GM19023 (cell line): ENCODE measurements around the gene PSMA7.
A peak's percentile ranks its signal among the peaks of the same experiment; 100 is the strongest.

Experiments
- ATAC-seq: cut with Tn5 transposase; IDR thresholded peaks from one replicate; pipeline ENCODE4 v1.9.1; 2021; ENCODE audit warnings: mild to moderate bottlenecking, moderate library complexity; ENCODE audit not compliant: unreplicated experiment

Gene PSMA7

GRCh38 chr20:62137478-62138203, 5.6 kb downstream of the PSMA7 start:
- ATAC-seq: no peak

- no peak for ATAC-seq
Observed at GRCh38 chr20:62137092-62137384, 6.2 kb downstream of the PSMA7 start.

DNA sequence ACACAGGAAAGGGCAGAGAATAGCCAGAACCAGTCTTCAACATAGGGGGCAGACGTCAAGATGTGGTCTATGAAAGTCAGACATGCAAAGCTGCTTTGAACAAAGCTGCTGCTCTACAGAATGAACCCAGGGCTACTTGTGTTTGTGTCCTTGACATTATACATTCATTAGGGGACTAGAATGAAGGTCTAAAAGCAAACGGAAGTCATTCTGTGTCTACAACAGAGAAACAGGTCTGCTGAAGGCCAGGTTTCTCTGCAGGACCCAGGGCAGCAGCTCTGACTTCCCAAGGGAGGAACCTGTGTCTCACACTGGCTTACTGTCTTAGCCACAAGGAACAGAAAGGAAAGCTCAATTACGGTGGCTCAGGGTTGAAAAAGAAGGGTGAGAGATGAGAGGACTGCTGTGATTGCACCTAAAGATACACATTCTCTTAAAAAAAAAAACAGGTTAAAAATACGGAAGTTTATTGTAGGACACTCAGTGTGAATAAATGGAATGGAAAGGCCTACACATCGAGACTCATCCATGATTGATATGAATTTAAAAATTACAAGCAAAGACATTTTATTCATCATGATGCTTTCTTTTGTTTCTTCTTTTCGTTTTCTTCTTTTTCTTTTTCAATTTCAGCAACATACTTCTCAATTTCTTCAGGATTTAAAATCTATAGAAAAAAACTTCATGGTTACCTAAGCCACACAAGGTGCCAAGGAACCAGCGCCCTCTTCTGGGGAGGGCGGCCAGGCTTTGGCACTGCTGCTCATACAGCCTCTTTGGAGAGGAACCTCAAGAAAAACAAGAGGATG, 6.7 kb downstream of the PSMA7 start:
- ATAC-seq: no peak

GRCh38 chr20:62135573-62136266, 7.5 kb downstream of the PSMA7 start:
- no peak for ATAC-seq

- ATAC-seq: no peak
Observed at GRCh38 chr20:62134735-62135231, 8.4 kb downstream of the PSMA7 start.

GRCh38 chr20:62133864-62134263, 9.3 kb downstream of the PSMA7 start:
- ATAC-seq: no peak

GRCh38 chr20:62133051-62133845, 9.9 kb downstream of the PSMA7 start:
- ATAC-seq: no peak

- ATAC-seq: no peak
Observed at GRCh38 chr20:62132421-62132820, 10.8 kb downstream of the PSMA7 start.

- ATAC-seq: no peak
Observed at GRCh38 chr20:62131560-62132320, 11.5 kb downstream of the PSMA7 start.

- ATAC-seq: no peak
Observed at GRCh38 chr20:62129731-62130531, 13.3 kb downstream of the PSMA7 start.

DNA sequence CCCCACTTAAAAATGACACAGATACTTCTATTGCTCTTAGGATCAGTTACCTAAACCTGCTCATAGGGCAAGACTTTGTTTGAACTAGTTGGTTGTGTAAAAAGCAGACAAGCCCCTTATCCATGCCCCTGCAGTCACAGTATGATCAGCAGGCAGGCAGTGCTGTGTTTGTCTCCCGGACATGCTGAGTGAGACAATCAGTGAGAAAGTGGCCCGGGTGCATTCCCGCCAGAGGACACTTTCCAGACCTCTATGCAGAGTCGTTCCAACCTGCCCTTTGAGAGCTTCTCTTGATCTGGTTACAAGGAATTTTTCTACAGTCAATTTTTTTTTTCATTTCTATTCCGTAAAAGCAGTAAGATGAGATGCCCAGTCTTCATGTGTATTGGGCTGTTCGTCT, 14.7 kb downstream of the PSMA7 start:
- no peak for ATAC-seq

DNA sequence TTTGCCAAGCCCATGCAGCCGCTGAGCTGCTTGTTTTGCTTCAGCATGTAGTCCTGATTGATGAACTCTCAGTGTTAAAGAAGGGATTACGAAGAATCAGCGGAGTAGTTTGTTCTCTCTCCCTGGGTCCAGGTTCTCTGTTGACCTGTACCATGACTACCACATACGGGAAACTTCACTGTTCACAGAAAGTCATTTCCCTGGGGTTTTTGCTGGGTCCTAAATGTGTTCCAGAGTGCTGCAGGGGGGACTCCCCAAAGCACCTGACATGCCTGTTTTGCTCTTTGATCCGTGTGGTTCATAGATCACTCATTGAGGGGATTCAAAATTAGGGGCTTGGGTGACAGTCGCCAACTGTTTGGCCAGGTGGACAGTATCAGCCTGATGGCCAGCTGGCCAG, 15.4 kb downstream of the PSMA7 start:
- ATAC-seq: no peak

- no peak for ATAC-seq
Observed at GRCh38 chr20:62126141-62126540, 17.1 kb downstream of the PSMA7 start.

GRCh38 chr20:62123450-62124118, 19.6 kb downstream of the PSMA7 start:
- no peak for ATAC-seq

GRCh38 chr20:62122654-62123449, 20.3 kb downstream of the PSMA7 start:
- peak; percentile 12 for ATAC-seq

DNA sequence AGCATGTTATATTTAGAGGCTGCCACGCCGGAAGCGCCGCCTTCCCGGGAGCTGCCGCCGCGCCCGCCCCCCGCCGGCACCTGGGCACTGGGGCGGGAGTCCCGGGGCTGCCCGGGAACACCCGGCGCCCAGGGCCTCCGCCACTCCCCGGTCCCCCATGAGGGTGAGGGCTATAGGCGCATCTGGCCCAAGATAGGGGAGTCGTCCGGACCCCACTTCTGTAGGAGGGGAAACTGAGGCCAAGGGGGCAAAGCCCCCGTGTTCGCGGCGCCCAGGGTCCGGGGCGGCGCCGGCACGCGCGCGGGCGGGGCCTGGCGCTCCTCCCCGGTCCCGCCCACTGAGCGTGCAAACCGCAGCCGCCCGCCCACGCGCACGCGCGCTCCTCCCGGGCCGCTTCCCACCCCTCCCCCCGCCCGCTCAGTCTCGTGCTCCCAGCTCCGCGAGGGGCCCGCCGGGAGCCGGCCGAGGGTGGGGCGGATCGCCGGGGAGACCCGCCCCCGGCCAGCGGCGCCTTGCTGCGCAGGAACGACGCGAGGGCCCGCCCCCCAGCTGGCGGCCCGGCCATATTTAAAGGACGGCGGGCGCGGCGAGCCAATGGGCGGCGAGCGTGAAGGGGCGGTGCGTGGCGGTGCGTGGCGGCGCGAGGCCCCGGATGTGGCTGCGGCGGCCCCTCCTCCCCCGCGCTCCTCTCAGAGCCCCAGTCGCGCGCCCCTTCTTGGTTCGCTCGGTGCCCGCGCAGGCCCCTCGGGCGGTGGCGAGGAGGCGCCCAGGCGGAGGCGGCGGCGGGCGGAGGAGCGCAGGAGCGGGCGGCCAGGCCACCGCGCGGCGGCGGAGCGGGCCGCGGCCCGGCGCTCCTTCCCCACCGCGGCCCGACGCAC, 21.2 kb downstream of the PSMA7 start, which contains the start of gene LSM14B:
TSS of gene LSM14B (plus strand) at position 700 of the 878 bp plus-strand sequence. CDS start 192 bp downstream, outside the sequence.
- ATAC-seq: peak; percentile 79
